ENCODE measurements around the gene RYR1.
"Not testable (repeated sequence)": the region's sequence is repeated elsewhere in the genome, so short reads cannot be mapped to it uniquely, and the experiment has no call there.

The RYR1 gene

DNA sequence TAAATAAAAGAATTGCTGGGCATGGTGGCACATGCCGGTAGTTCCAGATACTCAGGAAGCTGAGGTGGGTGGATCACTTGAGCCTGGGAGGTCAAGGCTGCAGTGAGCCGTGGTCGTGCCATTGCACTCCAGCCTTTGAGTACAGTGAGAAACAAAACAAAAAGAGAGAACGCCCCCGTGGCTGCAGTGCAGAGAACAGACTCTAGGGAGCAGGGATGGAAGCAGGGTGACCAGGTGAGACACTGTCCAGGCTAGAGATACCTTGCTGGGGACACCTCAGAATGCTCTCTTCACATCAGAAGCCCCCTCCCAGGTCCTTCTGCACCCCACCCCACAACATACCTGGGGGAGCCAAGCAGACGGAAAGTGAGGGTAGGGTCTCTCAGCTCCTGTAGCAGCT, 159.4 kb downstream of the RYR1 start:
- no peak for DNase-seq (ENCODE audit: insufficient read length, low spot score)
- FAIRE-seq, result no peak

DNA sequence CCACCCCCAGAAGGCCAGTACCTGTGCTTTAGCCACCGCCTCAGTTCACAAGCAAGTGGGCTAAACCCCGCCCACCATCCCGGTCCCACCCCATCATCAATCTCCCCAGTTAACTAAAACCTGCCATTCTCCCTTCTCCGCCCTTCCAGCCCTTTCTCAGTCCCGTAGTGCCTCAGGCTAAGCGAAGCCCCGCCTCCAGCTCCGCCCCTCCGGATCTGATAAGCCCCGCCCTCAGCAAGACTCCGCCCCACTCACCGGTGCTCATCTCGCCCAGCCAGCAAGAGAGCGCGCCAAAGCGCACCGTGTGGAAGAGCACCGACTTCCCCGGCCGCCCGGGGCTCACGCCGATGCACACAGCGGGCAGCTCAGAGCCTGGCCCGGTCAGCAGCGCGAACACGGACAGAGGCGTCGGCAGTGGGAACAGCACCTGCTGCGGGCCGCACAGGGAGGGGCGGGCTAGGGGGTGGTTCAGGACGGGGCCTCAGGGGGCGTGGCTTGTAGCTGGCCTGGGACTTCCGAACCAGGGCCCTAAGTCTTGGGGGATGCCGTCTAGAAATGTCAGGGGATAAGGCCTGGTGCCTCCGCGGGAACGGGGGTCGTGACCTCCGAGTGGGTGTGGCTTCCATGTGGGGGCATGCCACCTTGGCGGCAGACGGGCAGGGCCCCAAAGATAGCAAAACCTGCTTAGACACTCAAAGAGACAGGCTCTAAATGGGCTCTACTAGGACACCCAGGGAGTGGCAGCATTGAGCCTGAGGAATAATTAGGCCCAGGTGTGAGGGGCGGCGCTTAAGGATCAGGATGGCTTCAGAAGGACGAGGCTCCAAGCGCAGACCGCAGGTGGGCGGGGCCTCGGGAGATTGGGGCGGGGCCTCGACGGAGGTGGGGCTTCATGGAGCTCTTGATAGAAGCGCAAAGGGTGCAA, 162.8 kb downstream of the RYR1 start:
- DNase-seq (ENCODE audit: insufficient read length, low spot score) (no peak), FAIRE-seq (no peak)

DNA sequence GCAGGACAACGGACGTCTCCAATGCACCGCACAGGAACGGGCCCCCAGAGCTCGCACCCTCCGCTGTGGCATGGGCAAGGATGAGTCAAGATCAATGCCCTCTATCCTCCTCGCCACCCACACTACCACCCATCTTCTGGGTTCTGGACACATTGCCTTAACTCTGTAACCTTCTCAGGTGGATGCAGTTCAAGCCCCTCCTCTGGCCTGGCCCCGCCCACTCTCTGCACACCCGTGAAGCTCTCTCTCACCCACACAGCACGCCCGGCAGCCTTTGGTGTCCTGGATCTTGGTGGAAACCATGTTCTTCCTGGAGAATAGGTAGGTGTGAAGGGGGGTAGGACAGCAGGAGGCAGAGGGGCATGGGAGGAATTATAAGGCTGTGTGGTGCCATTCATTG, 163.6 kb downstream of the RYR1 start:
- DNase-seq (ENCODE audit: insufficient read length, low spot score) (no peak), FAIRE-seq (no peak)

GRCh38 chr19:38599722-38600121, 166.2 kb downstream of the RYR1 start:
- DNase-seq (ENCODE audit: insufficient read length, low spot score) (no peak), FAIRE-seq (no peak)

GRCh38 chr19:38602856-38603255, 169.4 kb downstream of the RYR1 start:
- DNase-seq (ENCODE audit: insufficient read length, low spot score); FAIRE-seq: not testable (repeated sequence)

DNA sequence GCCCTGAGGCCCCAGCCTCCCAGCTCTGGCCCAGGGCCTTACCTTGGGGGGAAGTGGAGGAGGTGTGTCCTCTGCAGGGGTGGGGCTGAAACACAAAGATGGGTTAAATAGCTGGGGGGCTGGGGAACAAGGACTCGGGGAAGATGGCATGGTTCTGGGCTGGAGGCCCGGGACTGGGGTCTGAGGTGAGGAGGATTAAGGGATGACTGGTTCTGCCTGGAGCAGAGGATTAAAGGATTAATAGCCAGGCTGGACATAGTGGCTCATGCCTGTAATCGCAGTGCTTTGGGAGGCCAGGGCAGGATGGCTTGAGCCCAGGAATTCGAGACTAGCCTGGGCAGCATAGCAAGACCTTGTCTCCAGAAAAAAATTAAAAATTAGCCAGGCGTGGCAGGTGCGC, 172.6 kb downstream of the RYR1 start:
- FAIRE-seq (no peak), DNase-seq (ENCODE audit: insufficient read length, low spot score) (no peak)

GRCh38 chr19:38614289-38614688, 180.8 kb downstream of the RYR1 start:
- DNase-seq (ENCODE audit: insufficient read length, low spot score) (no peak), FAIRE-seq (no peak)

DNA sequence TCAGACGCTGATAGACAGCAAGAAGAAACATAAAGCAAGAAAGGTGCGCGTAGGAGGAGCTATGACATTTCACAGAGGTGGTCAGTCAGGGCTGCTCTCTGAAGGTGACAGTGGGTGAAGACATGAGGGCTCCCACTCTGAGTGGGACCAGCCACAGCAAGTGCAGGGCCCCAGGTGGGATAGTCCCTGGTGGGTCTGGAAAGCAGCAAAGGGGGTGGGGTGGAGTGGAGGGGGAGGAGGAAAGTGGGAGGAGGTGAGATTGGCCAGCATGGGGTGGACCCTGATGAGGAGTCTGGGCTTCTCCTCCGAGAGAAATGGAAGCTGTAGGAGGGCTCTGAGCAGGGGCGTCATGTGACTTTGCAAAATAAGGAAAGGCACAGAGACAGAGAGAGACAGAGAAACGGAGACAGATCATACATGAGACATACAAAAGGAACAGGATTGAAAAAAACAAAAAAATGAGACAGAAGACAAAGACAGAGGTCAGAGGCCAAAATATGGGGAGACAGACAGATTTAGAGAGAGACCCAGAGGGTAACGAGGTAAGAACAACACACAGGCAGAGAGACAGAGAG, 181.6 kb downstream of the RYR1 start:
- DNase-seq (ENCODE audit: insufficient read length, low spot score), result no peak
- no peak for FAIRE-seq

- FAIRE-seq, result no peak
These were observed 182.8 kb downstream of the RYR1 start for GRCh38 chr19:38616265-38616664.

GRCh38 chr19:38617283-38617763, 183.8 kb downstream of the RYR1 start:
- FAIRE-seq (no peak), DNase-seq (ENCODE audit: insufficient read length, low spot score) (no peak)

More at GRCh38 chr19:38616265-38616664, 182.8 kb downstream of the RYR1 start:
- DNase-seq (ENCODE audit: insufficient read length, low spot score), result no peak

DNA sequence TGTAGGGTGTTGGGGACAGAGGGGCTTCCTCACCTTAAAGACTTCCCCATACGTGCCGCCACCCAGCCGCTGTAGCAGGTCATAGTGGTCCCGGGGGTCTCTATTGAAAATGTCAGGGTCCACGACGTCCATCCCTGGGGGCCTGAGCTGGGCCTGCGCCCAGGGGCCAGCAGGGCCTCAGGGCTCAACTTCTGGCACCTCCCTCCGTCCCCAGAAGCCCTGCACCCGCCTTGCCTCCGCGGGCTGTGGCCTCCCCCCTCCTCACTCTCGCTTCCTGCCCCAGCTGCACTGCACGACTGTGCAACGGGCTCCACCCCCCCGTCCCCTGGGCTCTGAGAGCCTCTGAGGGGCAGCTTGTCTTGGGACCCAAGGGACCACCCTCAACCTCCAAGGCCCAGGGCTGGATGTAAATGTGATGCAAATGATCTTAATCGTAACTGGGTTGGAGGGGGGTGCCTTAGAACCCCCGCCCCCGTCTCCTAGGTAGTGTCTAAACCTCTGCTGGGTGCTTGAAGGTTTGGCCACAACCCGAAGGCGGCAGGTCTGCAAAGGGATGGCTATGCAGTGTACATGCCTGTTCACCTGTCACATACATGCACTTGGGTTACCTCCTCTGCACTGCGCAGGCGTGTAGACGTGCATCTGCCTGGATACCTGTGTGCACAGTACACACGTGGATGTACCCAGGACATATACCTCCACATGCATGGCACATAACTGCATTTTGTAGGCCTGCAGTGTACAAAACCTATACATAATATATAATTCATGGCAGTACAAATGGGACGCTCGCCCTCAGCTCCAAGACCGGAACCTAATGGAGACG, 184.5 kb downstream of the RYR1 start, which contains the start of gene MAP4K1:
TSS of gene MAP4K1 (minus strand) at position 190 of the 826 bp plus-strand sequence. CDS start at position 132, 58 bp downstream.
- FAIRE-seq (peak; percentile 67), DNase-seq (ENCODE audit: insufficient read length, low spot score) (no peak)

- peak; percentile 94 for FAIRE-seq
These were observed 185.3 kb downstream of the RYR1 start, which contains the start of gene EIF3K for GRCh38 chr19:38618590-38619360. EIF3K (plus strand) TSS chr19:38619188; CDS start chr19:38619269, 81 bp downstream.

DNA sequence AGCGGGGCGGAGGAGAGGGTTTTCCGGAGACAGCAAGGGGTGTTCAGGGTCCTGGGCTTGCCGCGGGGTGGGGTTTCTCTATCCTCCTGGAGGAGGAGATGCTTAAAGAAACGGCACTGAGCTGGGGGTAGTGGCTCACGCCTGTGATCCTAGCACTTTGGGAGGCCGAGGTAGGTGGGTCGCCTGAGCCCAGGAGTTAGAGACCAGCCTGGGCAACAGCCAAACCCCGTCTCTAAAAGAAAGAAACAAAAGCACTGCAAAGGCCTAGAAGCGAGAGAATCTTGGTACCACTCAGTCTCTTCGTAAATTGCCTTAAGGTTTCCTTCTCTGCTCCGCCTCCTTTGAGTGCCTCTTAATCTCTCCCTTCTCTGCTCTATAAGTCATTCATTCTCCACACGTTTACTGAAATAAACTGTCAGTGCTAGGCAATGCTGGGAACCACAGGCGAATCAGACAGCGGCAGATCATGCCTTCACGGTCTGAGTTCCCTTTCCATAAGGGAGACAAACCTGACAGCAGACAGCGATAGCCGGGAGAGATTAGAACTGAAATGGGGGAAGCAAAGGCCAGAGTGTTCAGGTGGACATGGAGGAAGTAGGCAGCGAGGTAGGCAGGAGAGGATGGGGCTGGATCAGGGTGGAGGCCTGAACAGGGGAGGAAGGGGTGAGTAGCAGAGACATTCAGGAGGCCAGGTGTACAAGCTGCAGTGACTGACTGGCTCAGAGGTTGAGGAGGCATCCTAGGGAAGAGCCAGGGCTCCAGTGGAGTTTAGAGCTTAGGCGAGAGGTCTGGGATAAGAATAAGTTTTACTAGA, 186.1 kb downstream of the RYR1 start:
- no peak for FAIRE-seq

More at GRCh38 chr19:38618590-38619360, 185.3 kb downstream of the RYR1 start, which contains the start of gene EIF3K:
- peak; percentile 99 for DNase-seq (ENCODE audit: insufficient read length, low spot score)

GRCh38 chr19:38624822-38625221, 191.3 kb downstream of the RYR1 start:
- DNase-seq (ENCODE audit: insufficient read length, low spot score), result no peak

More for the DNA sequence above, 186.1 kb downstream of the RYR1 start:
- DNase-seq (ENCODE audit: insufficient read length, low spot score), result no peak

DNA sequence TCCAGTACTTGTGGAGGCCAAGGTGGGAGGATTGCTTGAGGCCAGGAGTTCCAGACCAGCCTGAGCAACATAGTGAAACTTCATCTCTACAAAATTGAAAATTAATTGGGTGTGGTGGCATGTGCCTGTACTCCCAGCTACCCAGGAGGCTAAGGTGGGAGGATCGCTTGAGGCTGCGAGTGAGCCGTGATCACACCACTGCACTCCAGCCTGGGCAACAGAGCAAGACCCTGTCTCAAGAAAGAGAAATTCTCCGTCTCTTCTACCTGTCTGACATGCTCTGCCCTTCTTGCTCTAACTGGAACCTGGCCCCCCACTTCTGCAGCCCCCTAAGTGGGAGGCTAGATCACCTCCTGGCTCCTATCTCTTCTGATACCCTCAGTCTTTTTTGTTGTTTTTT, 192.9 kb downstream of the RYR1 start:
- no peak for FAIRE-seq
- DNase-seq (ENCODE audit: insufficient read length, low spot score), result no peak

More at GRCh38 chr19:38624822-38625221, 191.3 kb downstream of the RYR1 start:
- no peak for FAIRE-seq

- no peak for DNase-seq (ENCODE audit: insufficient read length, low spot score)
- FAIRE-seq, result no peak
These were observed 196.1 kb downstream of the RYR1 start for GRCh38 chr19:38629568-38629967.

GRCh38 chr19:38631301-38631700, 197.8 kb downstream of the RYR1 start:
- not testable (repeated sequence) for DNase-seq (ENCODE audit: insufficient read length, low spot score); FAIRE-seq

DNA sequence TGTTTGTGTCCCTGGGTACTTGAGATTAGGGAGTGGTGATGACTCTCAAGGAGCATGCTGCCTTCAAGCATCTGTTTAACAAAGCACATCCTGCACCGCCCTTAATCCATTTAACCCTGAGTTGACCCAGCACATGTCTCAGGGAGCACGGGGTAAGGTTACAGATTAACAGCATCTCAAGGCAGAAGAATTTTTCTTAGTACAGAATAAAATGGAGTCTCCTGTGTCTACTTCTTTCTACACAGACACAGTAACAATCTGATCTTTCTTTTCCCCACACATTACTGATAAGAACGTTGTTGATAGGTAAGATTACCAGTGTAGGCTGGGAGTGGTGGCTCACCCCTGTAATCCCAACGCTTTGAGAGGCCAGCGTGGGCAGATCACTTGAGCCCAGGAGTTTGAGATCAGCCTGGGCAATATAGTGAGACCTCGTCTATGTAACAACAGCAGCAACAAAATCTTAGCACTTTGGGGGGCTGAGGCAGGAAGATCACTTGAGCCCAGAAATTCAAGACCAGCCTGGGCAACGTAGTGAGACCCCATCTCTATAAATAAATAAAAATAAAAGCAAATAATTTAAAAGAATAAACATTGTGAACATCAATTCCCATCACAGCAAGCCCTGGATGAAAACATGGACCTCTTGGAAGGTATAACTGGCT, 198.5 kb downstream of the RYR1 start:
- not testable (repeated sequence) for FAIRE-seq; DNase-seq (ENCODE audit: insufficient read length, low spot score)
